Measurements from ENCODE around the gene CD93.

CD93 gene

DNA sequence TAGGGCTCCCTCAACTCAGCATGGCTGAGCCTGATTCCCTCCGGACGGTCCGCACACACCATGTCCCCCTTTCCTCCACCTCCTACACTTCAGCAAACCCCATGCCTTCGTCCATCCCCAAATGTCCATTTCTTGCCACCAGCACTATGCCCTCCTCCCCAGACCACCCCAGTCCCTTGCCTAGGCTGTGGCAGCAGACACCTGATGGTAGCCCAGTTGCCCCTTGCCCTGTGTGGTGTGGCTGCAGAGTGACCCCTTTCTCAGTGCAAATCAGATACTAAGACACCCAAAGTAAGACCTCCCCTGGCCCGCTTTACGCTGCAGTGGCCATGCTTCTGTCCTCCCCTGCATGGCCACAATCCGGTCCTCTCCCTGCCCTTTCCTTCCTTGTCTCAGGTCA, 34.1 kb upstream of the CD93 start:
- DNase-seq (ENCODE audit: low read depth): no peak

DNA sequence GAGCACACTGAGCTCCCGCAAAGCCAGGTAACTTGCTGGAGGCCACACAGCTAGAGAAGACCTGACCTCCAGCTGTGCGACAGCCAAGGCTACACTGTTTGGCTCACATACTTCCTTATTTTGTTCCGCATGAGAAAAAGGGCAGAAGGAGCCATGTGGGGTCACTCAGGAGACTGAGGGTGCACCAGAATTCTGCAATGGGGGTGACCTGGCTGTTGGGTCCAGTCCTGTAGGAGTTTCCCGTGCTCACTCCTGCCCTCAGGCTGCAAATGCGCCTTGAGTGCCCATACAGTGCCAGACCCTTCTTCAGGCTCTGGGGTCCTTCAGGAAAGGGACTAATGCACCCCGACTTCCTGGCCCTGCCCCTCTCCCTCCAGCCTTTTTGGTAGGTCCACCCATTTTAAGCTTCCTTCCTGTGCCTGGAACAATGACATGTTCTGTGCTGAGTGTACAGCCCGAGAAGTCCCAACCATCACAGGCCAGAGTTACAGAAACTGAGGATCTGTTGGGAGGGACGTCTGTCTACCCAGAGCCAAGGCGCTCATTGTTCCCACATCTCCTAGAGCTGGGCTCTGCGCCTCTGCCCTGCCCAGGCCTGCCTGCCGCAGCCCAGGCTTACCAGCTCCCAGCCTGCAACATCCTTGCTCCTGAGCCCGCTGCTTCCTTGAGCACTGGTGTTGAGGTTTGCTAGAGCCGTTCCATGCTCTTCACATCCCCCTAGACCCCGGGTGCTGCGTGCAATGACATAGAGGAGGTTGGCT, 33.5 kb upstream of the CD93 start:
- no peak for DNase-seq (ENCODE audit: low read depth)

DNA sequence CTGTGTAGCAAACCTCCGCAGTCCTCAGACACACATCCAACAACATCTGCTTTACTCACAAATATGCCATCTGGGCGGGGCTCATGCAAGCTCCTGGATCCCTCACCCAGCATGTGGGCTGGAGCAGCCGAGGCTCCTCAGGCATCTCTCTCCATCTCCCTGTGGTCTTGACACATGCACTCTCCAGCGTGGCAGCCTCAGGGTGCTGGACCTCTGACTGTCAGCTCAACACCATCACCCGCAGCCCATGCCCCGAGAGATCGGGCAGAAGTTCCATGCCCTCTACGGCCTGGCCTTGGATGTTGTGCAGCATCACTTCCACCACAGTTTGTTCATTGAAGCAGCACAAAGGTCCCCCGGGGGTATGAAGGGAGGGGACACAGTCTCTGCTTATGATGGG, 32.6 kb upstream of the CD93 start:
- DNase-seq (ENCODE audit: low read depth): no peak

DNA sequence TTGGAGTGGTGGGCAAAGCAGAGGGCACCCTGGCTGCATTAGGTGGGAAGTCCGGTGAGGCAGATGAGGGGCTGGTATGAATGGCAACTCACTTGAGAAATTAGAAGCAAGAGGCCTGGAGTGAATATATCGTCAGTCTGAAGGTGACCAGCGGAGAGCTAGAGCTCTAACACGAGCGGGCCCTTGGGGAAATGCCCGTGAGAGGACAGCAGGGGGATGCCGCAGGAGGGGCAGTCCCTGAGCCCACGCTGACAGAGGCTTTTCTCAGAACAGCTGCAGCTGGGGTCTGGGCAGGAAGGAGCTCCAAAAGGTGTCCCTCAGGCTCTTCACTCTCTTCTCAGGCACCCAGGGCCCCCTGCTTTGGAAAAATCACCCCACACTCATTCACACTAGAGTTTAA, 32.0 kb upstream of the CD93 start:
- DNase-seq (ENCODE audit: low read depth): no peak

DNA sequence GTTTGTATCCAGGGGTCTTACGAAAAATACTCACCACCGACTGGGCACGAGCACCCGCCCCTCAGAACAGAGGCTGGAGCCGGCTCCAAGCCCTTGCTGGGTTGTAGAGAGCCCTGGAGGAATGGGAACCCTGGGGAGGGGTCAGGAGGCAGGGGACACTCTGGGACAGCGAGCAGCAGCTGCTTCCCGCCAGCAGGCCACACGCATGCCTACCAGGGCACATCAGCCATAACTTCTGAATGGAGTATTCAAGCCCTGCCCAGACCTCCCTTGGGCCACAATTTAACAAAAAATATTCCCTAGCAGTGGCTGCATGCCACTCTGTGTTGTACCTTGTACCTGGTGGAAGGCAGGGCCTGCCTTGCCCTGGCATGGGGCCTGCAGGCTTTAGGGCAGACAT, 31.6 kb upstream of the CD93 start:
- DNase-seq (ENCODE audit: low read depth): no peak

DNA sequence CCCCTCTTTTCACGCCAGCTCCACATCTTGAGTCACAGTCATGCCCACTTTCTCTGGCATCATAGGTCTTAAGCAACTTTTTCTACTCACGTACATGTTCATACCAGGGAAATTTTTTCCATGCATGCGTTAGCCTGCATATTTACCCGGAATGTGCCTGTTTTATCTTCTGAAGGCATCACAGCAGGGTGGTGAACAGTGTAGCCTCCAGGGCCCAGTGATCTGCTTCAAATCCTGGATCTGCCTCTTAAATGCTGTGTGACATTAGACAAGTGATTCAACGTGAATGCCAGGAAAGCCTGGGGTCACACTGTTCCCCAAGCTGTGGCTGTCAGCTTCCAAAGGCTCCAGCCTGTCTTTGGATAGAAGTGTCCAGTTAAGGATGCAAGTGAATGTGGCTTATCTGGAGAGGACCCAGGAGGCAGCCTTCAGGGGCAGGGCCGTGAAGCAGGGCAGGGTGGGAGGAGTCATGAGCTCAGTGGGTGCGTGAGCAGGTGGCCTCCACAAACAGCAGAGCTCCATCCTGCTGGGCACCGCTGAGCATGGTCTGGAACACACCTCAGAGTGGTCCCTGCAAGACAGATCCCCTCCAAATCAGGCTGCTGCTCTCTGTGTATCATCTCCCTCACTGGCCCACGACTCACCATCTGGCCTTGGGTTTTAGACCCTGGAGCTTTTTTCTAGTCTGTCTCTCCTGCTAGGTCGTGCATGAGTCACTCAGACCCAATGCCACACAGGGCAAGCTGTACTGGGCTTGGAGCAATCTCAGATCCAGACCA, 30.4 kb upstream of the CD93 start:
- no peak for DNase-seq (ENCODE audit: low read depth)

DNA sequence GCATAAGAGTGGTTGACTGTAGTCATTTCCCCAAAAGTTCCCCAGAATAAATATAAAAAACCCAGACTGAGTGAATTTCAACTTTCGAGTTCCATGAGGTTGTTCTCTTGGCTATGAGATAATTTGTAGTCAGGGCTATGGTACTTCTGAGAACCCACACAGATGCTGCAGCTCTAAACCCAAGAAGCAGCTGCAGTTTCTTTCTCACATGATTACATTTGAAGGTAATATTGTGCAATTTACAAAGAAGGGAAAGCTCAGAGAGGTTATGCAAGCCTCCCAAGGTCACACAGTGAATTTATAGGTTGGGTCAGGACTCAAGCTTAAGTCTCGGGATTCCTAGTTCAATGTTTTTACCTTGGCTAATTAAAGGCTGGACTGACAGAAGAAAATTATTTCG, 29.7 kb upstream of the CD93 start:
- no peak for DNase-seq (ENCODE audit: low read depth)

DNA sequence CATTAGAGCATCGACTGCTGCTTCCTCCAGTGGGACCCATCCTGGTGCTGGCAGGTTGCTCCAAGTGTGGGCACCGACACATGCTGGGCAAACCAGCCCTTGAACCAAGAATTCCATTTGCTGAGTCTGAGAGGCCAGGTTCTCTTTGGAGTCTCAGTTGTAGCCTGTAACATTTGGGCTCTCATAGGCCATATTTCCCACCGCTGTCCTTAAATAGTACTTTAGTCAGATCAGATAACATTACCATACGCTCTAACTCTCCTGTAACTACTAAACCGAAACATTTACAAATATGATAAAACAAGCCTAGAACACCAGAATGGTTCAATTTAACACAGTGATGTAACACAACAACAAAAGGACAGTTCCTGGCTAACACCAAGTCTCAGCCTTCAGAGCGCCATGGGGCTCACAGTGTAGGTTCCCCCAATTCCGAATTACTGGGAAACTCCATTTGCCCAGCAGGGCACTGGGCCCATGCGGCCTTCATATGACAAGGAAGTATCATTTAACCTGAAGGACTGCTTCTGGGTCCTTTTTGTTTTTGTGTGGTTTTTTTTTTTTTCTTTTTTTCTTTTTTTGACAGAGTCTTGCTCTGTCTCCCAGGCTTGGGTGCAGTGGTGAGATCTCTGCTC, 28.4 kb upstream of the CD93 start:
- no peak for DNase-seq (ENCODE audit: low read depth)

DNA sequence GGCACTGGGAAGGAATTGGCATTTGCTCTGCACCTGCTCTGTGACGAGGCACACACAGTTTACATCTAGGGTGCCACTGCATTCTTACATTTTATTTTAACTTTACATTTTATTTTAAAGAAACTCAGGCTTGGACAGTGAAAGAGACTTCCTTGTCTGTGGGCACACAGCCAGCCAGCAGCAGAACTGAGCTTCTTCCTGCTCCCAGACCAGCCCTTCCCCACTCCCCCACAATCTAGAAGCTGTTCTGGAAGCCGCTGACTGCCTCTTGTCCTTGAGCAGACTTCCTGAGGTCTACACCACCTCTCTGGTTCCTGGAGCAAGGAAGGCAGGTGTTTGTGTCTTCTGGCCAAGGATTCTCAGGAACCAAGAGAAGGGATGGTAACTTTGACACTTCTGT, 27.9 kb upstream of the CD93 start:
- no peak for DNase-seq (ENCODE audit: low read depth)

DNA sequence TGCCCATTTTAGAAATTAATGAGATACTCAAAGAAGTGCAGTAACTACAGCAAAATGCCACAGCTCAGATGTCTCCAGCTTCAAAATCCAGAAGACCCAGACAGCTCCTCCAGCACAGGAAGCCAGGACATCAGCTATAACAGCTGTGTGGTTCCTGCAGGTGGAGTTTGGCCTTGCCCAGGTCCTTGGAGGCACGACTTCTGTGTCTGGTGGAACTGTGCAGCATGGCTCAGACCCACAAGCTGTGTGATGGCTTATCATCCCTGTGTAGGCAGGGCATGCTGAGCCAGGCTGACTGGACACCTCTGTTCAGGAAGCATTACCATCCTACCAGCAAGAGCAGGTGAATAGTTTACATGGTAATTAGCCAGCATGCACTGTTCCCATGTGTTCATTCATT, 26.5 kb upstream of the CD93 start:
- no peak for DNase-seq (ENCODE audit: low read depth)

DNA sequence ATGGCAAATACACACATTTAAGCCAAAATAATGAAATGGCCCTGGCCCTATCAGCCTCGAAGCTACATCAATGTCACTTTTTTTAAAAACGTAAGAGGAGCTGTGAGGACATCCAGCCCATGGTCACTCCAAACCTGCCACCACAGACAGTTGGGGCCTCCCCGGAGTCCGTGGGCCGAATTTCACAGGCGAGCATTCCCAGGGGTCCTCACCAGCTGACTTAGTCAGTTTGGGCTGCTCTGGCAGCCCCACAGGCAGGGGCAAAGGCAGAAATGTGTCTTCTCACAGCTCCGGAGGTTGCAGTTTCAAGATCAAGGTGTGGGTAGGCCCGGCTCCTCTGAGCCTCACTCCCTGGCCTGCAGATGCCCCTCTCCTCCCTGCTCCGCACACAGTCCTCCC, 25.8 kb upstream of the CD93 start:
- DNase-seq (ENCODE audit: low read depth): no peak

DNA sequence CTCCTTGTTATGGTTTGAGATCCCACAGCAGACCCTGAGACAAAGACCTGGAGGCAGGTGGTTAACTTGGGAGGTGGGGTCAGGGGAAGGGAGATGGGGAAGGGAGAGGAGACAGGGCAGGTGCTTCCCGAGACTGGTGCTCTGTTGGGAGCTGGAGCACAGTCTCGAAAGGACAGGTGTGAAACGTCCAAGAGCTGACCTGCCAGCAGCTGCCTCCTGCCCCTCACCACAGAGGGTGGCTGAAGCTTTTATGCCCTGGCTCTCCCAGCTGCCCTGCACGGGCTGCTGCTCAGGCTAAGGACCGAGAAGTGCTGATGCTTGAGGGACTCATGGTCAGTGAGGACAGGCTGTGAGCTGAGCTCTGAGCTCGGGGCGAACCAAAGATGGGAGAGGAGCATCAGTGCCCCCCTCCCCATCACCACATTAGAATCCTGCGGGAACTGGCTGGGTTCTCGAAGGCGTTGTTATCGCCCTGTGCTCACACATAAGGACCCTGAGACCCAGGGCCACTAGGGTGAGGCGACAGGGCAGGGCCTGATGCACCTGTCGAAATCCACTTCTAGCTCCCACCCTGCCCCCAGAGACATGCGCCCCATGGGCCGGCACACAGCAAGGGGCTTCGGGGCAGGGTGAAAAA, 25.3 kb upstream of the CD93 start:
- DNase-seq (ENCODE audit: low read depth): no peak

DNA sequence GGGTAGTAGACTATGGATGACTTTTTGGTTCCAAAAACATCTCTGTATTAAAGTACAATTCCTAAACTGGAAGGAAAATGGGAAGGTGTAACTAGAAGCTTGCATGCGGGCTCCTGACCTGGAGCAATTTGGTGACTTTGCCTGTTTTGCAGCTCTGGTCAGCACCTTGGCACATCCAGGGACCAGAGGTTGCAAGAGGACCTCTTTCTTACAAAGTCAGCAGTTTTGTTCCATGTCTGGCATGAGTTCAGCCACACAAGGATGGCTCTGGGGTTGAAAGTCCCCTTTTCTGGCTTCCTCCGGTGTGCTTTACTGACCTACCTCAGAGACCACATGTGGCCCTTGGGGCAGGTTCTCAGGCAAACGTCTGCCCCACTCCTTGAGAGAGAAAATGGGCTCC, 22.7 kb upstream of the CD93 start:
- no peak for DNase-seq (ENCODE audit: low read depth)

DNA sequence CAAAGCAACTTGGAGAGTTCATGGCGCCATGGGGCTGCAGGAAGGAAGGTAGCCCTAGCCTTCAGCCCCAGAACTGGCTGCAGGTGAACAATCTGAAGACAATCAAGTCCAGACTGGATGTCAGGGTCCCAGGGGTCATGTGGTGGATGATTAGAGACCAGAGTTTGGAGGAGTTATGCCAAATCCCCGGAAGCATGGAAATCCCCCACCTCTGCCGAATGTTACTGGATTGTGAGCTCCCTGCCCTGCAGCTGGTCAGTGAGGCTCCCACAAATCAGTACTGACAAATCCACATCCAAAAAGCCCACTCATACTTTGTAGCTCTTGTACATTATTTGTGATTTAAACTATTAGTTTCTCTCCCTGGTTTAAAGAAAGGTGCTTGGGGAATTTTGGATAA, 21.3 kb upstream of the CD93 start:
- no peak for DNase-seq (ENCODE audit: low read depth)

DNA sequence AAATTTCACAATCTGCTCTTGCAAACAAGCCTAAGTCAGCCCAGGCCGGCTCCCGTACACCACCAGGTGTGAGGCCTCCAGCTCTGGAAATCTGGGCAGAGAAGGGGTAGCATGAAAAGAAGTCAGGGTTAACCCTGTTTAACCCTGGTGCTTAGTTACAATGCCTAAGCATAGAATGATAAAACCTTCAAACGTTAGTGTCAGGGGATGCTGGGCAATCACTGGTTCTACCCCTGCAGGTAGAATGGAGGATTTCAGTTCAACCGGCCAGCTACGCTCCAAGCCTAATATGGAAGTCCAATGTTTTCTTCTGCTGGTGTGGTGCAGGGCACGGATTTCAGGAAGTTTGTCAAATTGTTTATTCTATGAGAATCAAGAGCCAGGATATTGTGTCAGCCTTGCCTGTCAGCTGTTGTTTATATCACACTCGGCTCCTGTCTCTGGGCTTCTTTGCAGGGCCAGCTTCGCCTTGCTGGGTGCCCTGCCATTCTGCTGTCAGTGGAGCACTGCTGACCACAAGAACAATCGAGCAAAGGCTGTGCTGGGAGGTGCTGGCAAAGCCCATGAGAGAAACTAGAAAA, 20.2 kb upstream of the CD93 start:
- DNase-seq (ENCODE audit: low read depth): no peak

DNA sequence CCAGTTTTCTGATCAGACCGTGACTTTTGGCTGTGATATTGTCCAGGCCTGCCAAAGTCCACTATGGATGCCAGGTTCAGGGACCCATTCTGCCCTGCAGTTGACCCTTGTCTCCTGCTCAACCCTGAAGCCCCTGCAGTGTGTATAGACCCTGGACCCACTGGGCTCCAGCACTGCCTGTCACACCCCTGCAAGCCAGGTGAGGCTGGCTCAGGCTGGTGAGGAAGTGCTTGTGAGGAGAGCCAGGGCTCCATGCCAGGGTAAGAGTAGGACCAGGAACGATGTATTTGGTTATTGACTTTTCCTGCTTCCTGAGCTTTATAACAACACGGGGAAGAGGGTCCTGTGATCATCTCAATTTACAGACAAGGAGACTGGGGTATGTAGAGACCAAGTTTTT, 19.1 kb upstream of the CD93 start:
- DNase-seq (ENCODE audit: low read depth): no peak

DNA sequence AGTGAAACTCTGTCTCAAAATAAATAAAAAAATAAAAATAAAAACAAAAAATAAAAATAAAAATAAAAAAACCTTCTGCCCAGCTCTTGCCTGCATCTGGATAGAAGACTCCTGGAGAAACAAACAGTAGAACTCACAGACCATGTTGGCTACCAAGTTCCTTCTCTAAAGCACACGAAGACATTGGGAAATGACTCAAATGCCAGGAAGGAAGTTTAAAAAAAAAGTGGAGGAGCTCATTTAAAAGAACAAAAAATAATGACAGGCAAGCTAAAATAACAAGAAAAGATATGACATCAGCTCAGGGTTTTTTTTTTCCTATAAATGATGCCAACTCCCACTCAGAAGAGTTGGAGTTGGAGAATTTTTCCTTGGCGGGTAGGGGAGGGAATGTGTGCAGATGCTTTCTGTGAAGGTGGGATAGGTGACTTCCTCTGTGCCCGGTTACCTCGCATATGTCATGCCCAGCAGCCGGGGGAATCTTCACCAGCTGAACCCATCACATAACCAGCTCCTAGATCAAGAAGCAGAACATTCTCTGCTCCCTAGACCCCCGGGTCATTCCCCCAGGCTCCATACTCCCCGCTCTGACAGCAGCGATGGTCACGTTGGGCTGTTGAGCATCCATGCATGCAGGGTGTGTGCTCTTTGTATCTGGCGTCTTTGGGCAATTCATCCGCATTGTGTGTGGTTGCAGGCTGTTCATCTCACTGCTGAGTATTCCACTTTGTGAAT, 17.3 kb upstream of the CD93 start:
- no peak for DNase-seq (ENCODE audit: low read depth)

DNA sequence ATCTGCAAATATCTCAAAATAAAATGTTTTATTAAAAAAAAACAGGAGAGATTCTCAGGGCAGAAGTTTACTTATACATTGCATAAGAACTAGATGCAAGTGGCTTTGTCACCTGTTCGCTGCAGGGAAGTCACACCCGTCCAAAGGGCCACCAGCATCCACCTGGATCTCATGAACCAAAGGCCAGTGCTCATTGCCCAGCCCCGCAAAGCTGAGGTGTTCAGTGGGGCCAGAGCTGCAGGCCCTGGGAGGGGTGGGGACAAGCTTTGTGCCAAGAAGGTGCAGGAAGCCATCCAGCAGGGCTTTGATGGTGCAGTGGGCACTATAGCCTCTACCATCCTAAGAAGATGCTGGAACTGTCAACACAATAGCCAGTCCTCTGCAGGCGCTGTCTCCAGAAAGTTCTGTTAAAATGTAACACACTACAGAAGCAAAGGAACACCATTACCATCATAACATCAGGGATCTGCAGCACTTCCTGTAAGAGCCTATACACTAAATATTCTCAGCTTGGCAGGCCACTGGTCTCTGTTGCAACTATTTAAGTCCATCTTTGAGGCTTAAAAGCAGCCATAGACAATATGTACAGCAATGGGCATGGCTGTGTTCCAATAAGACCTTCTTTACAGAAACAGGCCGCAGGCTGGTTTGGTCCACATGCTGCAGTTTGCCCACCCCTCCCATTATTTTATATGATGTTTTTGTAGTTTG, 15.7 kb upstream of the CD93 start:
- no peak for DNase-seq (ENCODE audit: low read depth)

DNA sequence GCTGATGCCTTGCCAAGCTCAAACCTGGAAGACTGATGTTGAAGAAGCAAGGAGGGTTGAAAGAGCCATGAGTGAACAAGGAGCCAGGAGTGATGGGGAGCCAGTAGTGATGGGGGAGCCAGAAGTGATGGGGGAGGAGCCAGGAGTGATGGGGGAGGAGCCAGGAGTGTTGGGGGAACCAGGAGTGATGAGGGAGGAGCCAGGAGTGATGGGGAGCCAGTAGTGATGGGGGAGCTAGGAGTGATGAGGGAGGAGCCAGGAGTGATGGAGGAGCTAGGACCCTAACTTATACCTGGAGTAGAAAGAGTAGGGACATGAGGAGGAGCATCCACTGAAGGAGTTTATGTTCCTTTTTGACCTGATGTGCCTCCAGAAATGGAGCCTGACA, 14.6 kb upstream of the CD93 start:
- DNase-seq (ENCODE audit: low read depth): no peak

DNA sequence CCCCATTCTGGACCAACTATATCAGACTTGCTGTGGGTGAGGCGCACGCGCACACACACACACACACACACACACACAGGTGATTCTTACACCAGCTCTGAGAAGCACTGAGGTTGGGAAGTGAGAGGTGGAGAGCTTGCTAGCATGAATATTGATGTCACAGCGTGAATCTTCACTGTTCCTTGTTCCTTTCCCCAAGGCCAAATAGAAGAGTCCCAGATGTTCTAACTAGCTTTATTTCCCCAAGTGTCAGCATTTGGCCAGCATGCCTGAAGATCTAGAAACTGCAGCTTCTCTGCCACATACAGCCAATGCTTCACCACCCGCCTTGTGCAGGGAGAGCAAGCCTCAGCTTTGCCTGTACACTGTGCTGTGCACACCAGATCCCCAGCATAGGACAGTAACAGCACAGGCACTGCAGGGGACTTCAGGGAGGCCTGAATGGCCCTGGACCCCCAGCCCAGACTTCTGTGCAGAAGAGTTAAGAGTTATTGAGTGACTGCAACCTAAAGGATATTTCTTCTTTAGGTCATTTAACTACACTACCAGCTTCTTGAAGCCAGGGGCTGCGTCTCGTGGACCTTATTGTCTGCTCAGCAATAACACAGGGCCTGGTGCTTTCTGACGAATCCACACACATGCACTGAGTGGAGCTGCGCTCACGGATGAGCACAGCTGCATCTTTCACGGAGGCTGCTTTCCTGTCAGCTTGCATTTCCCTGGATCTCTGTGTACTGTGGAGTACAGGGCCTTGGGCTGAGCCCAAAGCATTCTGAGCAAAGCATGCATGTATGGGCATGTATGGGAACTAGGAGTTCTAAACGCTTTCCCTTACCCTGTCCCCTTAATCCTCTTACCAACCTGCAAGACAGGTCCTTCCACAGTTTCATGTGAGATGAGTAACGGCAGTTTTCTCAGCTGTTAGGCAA, 13.9 kb upstream of the CD93 start:
- no peak for DNase-seq (ENCODE audit: low read depth)
